ENCODE measurements around the gene ACTR6. TPM values are rescaled to one million over a fixed set of nuclear protein-coding genes. Genes with fewer than 3 reads are reported as not detected.
"Not testable (repeated sequence)": the region's sequence is repeated elsewhere in the genome, so short reads cannot be mapped to it uniquely, and the experiment has no call there.

ACTR6 gene
- total RNA-seq, 3 donors from 2014 or later: 11.2 to 33.5 (median 21.0) TPM

GRCh38 chr12:100253437-100253836 is 52.8 kb downstream of the ACTR6 start:
- Histone ChIP-seq H3K4me1 (no peaks in the 10 kb centered on the region), H3K9me3 (no peaks in the 10 kb centered on the region), H3K27ac (no peak overlapping the region), H3K36me3 (no peaks in the 10 kb centered on the region), H3K27me3 (no peaks in the 10 kb centered on the region), H3K4me3 (no peak overlapping the region)
- intact Hi-C loops (cut with DNase I; ENCODE audit: low total_unique reads): no loop called here
- DNase-seq (ENCODE audit: low spot score in 2 of 2): no peak
- TF ChIP-seq, protein P1, sequence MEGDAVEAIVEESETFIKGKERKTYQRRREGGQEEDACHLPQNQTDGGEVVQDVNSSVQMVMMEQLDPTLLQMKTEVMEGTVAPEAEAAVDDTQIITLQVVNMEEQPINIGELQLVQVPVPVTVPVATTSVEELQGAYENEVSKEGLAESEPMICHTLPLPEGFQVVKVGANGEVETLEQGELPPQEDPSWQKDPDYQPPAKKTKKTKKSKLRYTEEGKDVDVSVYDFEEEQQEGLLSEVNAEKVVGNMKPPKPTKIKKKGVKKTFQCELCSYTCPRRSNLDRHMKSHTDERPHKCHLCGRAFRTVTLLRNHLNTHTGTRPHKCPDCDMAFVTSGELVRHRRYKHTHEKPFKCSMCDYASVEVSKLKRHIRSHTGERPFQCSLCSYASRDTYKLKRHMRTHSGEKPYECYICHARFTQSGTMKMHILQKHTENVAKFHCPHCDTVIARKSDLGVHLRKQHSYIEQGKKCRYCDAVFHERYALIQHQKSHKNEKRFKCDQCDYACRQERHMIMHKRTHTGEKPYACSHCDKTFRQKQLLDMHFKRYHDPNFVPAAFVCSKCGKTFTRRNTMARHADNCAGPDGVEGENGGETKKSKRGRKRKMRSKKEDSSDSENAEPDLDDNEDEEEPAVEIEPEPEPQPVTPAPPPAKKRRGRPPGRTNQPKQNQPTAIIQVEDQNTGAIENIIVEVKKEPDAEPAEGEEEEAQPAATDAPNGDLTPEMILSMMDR (IDR thresholded peaks at IDR 0.05): no peak
- TF ChIP-seq POLR2AphosphoS5 (IDR thresholded peaks at IDR 0.05): no peak
- no peak for TF ChIP-seq POLR2A (IDR thresholded peaks at IDR 0.05)

DNA sequence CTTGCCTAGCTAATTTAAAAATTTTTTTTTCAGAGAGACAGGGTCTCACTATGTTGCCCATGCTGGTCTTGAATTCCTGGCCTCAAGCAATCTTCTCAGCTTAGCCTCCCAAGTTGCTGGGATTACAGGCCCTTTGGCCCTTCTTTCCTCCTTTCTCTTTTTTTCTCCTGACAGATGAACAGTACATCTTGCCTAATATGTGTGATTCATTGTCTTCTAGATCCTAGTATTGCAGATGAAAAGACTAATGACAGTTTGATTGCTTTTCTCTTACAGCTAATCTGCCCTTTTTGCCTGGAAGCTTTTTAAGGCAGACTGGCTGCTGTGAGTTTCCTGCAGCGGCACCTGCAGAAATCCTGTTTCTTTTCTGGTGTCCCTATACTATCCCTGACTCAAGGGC is 54.3 kb downstream of the ACTR6 start:
- H3K27ac ChIP-seq: no peak overlapping the region
- H3K36me3 ChIP-seq: no peaks in the 10 kb centered on the region
- TF ChIP-seq, protein P1 (IDR thresholded peaks at IDR 0.05): no peak
- no peak for TF ChIP-seq POLR2AphosphoS5 (IDR thresholded peaks at IDR 0.05)
- TF ChIP-seq POLR2A (IDR thresholded peaks at IDR 0.05): no peak
- no peak for DNase-seq (ENCODE audit: low spot score in 2 of 2)
- H3K27me3 ChIP-seq: no peaks in the 10 kb centered on the region
- H3K9me3 ChIP-seq: no peaks in the 10 kb centered on the region
- no peak overlapping the region for H3K4me3 ChIP-seq
- no peaks in the 10 kb centered on the region for H3K4me1 ChIP-seq
- intact Hi-C loops (cut with DNase I; ENCODE audit: low total_unique reads): no loop called here

GRCh38 chr12:100258127-100258526 is 57.5 kb downstream of the ACTR6 start:
- Histone ChIP-seq H3K36me3 (no peaks in the 10 kb centered on the region), H3K27me3 (no peaks in the 10 kb centered on the region), H3K27ac (no peak overlapping the region), H3K4me3 (no peak overlapping the region), H3K9me3 (no peaks in the 10 kb centered on the region), H3K4me1 (no peaks in the 10 kb centered on the region)
- DNase-seq (ENCODE audit: low spot score in 2 of 2): no peak
- TF ChIP-seq, protein P1 (IDR thresholded peaks at IDR 0.05): no peak
- TF ChIP-seq POLR2AphosphoS5 (IDR thresholded peaks at IDR 0.05) (no peak), POLR2A (IDR thresholded peaks at IDR 0.05) (no peak)
- intact Hi-C loops (cut with DNase I; ENCODE audit: low total_unique reads): no loop called here

- H3K9me3 ChIP-seq: no peaks in the 10 kb centered on the region
- H3K4me1 ChIP-seq: peaks cover 0 to under 1% of the 10 kb centered on the region in 2 donors
- TF ChIP-seq POLR2AphosphoS5 (IDR thresholded peaks at IDR 0.05): no peak
- TF ChIP-seq, protein P1 (IDR thresholded peaks at IDR 0.05): no peak
- TF ChIP-seq POLR2A (IDR thresholded peaks at IDR 0.05): no peak
- no peaks in the 10 kb centered on the region for H3K36me3 ChIP-seq
- intact Hi-C loops (cut with DNase I; ENCODE audit: low total_unique reads): no loop called here
- no peak overlapping the region for H3K4me3 ChIP-seq
- no peaks in the 10 kb centered on the region for H3K27me3 ChIP-seq
- H3K27ac ChIP-seq: no peak overlapping the region
- DNase-seq (ENCODE audit: low spot score in 2 of 2): no peak
Measured at GRCh38 chr12:100263131-100263530, 62.5 kb downstream of the ACTR6 start.

DNA sequence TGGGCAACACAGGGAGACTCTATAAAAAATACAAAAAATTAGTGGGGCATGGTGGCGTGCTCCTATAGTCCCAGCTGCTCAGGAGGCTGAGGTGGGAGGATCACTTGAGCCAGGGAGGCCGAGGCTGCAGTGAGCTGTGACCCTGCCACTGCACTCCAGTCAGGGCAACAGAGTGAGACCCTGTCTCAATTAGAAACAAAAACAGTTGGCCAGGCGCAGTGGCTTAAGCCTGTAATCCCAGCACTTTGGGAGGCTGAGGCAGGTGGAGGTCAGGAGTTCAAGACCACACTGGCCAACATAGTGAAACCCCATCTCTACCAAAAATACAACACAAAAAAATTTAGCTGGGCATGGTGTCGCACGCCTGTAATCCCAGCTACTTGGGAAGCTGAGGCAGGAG is 64.5 kb downstream of the ACTR6 start:
- H3K36me3 ChIP-seq; H3K27ac ChIP-seq; H3K9me3 ChIP-seq; intact Hi-C loops (cut with DNase I; ENCODE audit: low total_unique reads); H3K4me3 ChIP-seq; DNase-seq (ENCODE audit: low spot score in 2 of 2); H3K27me3 ChIP-seq: not testable (repeated sequence)
- peaks cover 0 to 14% of the 10 kb centered on the region in 2 donors for H3K4me1 ChIP-seq

All from breast epithelium (tissue), 4 donors.